HFF-Myc (cell line): ENCODE data around the gene TGM5.
A peak's percentile ranks its signal among the peaks of the same experiment; 100 is the strongest.
"Not testable (repeated sequence)": the region's sequence is repeated elsewhere in the genome, so short reads cannot be mapped to it uniquely, and the experiment has no call there.

Source experiments
- DNase-seq: peaks from one replicate; pipeline ENCODE4 v3.0.0-alpha.2; 2011; ENCODE audit warnings: low read depth; ENCODE audit errors: extremely low read depth
- H3K4me3 ChIP-seq: replicated peaks from 2 replicates; pipeline ENCODE4 v1.5.1; 2011; ENCODE audit warnings: low read depth, mild to moderate bottlenecking, control low read depth, low read length
- CTCF ChIP-seq: IDR thresholded peaks from 2 replicates; pipeline ENCODE4 v1.5.1; 2012; ENCODE audit warnings: mild to moderate bottlenecking, low read depth, low read length, control low read depth; ENCODE audit errors: missing control alignments

The TGM5 gene

GRCh38 chr15:43208052-43209002, 58.4 kb downstream of the TGM5 start:
- DNase-seq: no peak
- no peak overlapping the region for H3K4me3 ChIP-seq
- TF ChIP-seq CTCF: no peak

- TF ChIP-seq CTCF: no peak
- DNase-seq: no peak
- no peak overlapping the region for H3K4me3 ChIP-seq
These were observed 59.7 kb downstream of the TGM5 start for GRCh38 chr15:43207024-43207423.

GRCh38 chr15:43206054-43206453, 60.7 kb downstream of the TGM5 start:
- no peak for DNase-seq
- TF ChIP-seq CTCF: no peak
- no peak overlapping the region for H3K4me3 ChIP-seq

GRCh38 chr15:43204016-43204901, 62.5 kb downstream of the TGM5 start:
- peak; percentile 47 for DNase-seq

GRCh38 chr15:43199945-43200488, 66.7 kb downstream of the TGM5 start:
- H3K4me3 ChIP-seq: no peak overlapping the region
- TF ChIP-seq CTCF: no peak
- no peak for DNase-seq

More at GRCh38 chr15:43204016-43204901, 62.5 kb downstream of the TGM5 start:
- H3K4me3 ChIP-seq: no peak overlapping the region
- peak; percentile 74 for TF ChIP-seq CTCF

GRCh38 chr15:43198992-43199391, 67.7 kb downstream of the TGM5 start:
- no peak for DNase-seq
- no peak overlapping the region for H3K4me3 ChIP-seq
- TF ChIP-seq CTCF: no peak

- DNase-seq, H3K4me3 ChIP-seq: not testable (repeated sequence)
These were observed 68.2 kb downstream of the TGM5 start for GRCh38 chr15:43198556-43198955.

GRCh38 chr15:43197773-43198172, 69.0 kb downstream of the TGM5 start:
- H3K4me3 ChIP-seq, DNase-seq: not testable (repeated sequence)
